Mesendoderm (in vitro differentiated cells): ENCODE measurements around the gene SOX18.
"Not testable (repeated sequence)": the region's sequence is repeated elsewhere in the genome, so short reads cannot be mapped to it uniquely, and the experiment has no call there.

Experiments
- DNase-seq: peaks from one replicate; pipeline ENCODE4 v3.0.0; 2013
- H2AK5ac ChIP-seq: 2 replicates; pipeline ENCODE4 v1.6.1; 2013; ENCODE audit warnings: low read length, inconsistent platforms
- H2BK120ac ChIP-seq: 2 replicates; pipeline ENCODE4 v1.6.1; 2013; ENCODE audit warnings: low read depth, mild to moderate bottlenecking, low read length, moderate library complexity, mixed read lengths
- H2BK15ac ChIP-seq: replicated peaks from 2 replicates; pipeline ENCODE4 v1.6.1; 2013; ENCODE audit warnings: low read depth, mild to moderate bottlenecking, moderate library complexity
- H2BK5ac ChIP-seq: 2 replicates; pipeline ENCODE4 v1.6.1; 2013; ENCODE audit warnings: low read length, inconsistent platforms
- H3K18ac ChIP-seq: 2 replicates; pipeline ENCODE4 v1.6.1; 2013; ENCODE audit warnings: mild to moderate bottlenecking, low read length, mixed read lengths
- H3K23ac ChIP-seq: one replicate; pipeline ENCODE4 v1.6.1; 2013; ENCODE audit warnings: low read length
- H3K27ac ChIP-seq: 2 replicates; pipeline ENCODE4 v1.5.1; 2013; ENCODE audit warnings: low read depth, mild to moderate bottlenecking, inconsistent platforms, low read length, moderate library complexity
- H3K27me3 ChIP-seq: 2 replicates; pipeline ENCODE4 v1.6.1; 2013; ENCODE audit warnings: low read length, control low read depth, mild to moderate bottlenecking, inconsistent platforms; ENCODE audit not compliant: insufficient read depth, poor library complexity
- H3K36me3 ChIP-seq: 2 replicates; pipeline ENCODE4 v1.6.1; 2013; ENCODE audit warnings: low read length, inconsistent platforms; ENCODE audit not compliant: control insufficient read depth, insufficient read depth
- H3K4ac ChIP-seq: one replicate; pipeline ENCODE4 v1.6.1; 2013; ENCODE audit warnings: low read depth, mild to moderate bottlenecking, low read length, moderate library complexity
- H3K4me1 ChIP-seq: 2 replicates; pipeline ENCODE4 v1.6.1; 2013; ENCODE audit warnings: low read depth, low read length, inconsistent platforms; ENCODE audit not compliant: control insufficient read depth
- H3K4me2 ChIP-seq: 2 replicates; pipeline ENCODE4 v1.6.1; 2013; ENCODE audit warnings: low read length
- H3K4me3 ChIP-seq: 2 replicates; pipeline ENCODE4 v1.5.1; 2013; ENCODE audit warnings: mild to moderate bottlenecking, low read length
- H3K56ac ChIP-seq: one replicate; pipeline ENCODE4 v1.6.1; 2013; ENCODE audit warnings: low read length
- H3K79me1 ChIP-seq: 2 replicates; pipeline ENCODE4 v1.6.1; 2013; ENCODE audit warnings: low read length, inconsistent platforms
- H3K79me2 ChIP-seq: 2 replicates; pipeline ENCODE4 v1.6.1; 2013; ENCODE audit warnings: mild to moderate bottlenecking, low read length; ENCODE audit not compliant: control insufficient read depth, insufficient read depth
- H3K9ac ChIP-seq: 2 replicates; pipeline ENCODE4 v1.6.1; 2013; ENCODE audit warnings: low read length, inconsistent platforms
- H4K5ac ChIP-seq: one replicate; pipeline ENCODE4 v1.6.1; 2013; ENCODE audit warnings: low read length
- H4K8ac ChIP-seq: one replicate; pipeline ENCODE4 v1.6.1; 2013; ENCODE audit warnings: low read depth, mild to moderate bottlenecking, control low read depth, low read length, moderate library complexity
- WGBS: extraction: QIAGEN DNeasy Blood & Tissue Kit; methylation state at CpG from one replicate; pipeline ENCODE4 v1.1.7; 2013; ENCODE audit warnings: low lambda C conversion rate, missing lambda C conversion rate; ENCODE audit not compliant: insufficient coverage; ENCODE audit errors: extremely low coverage; 5-methylcytosine and 5-hydroxymethylcytosine counted together

SOX18 gene

GRCh38 chr20:64022671-64023360, 26.6 kb downstream of the SOX18 start:
- Histone ChIP-seq H3K23ac (no peak overlapping the region), H4K8ac (no peak overlapping the region), H3K36me3 (peaks cover 24% of the 10 kb centered on the region), H3K4me2 (no peak overlapping the region), H3K27ac (no peak overlapping the region), H2BK120ac (no peak overlapping the region), H3K4me3 (no peak overlapping the region), H3K79me2 (no peaks in the 10 kb centered on the region), H3K79me1 (no peaks in the 10 kb centered on the region), H2AK5ac (no peak overlapping the region), H3K56ac (no peak overlapping the region), H4K5ac (no peak overlapping the region), H2BK15ac (no peak overlapping the region), H2BK5ac (no peak overlapping the region), H3K18ac (no peak overlapping the region), H3K4me1 (no peaks in the 10 kb centered on the region), H3K9ac (no peak overlapping the region), H3K27me3 (no peaks in the 10 kb centered on the region), H3K4ac (no peak overlapping the region)
- WGBS, result no CpG with 5 or more reads among the region's 17 CpGs
- no peak for DNase-seq

- Histone ChIP-seq H3K27me3 (no peaks in the 10 kb centered on the region), H3K18ac (no peak overlapping the region), H3K36me3 (peaks cover 17% of the 10 kb centered on the region), H2BK120ac (no peak overlapping the region), H3K27ac (no peak overlapping the region), H3K4me1 (no peaks in the 10 kb centered on the region), H4K5ac (no peak overlapping the region), H2BK5ac (no peak overlapping the region), H3K4me3 (no peak overlapping the region), H2BK15ac (no peak overlapping the region), H3K79me2 (no peaks in the 10 kb centered on the region), H4K8ac (no peak overlapping the region), H3K23ac (no peak overlapping the region), H3K9ac (no peak overlapping the region), H2AK5ac (no peak overlapping the region), H3K56ac (no peak overlapping the region), H3K79me1 (no peaks in the 10 kb centered on the region), H3K4ac (no peak overlapping the region), H3K4me2 (no peak overlapping the region)
- no peak for DNase-seq
- WGBS, result no CpG with 5 or more reads among the region's 36 CpGs
Measured at GRCh38 chr20:64021124-64021975, 28.1 kb downstream of the SOX18 start.

GRCh38 chr20:64015635-64016034, 33.8 kb downstream of the SOX18 start:
- Histone ChIP-seq H3K4me1 (no peaks in the 10 kb centered on the region), H3K23ac (no peak overlapping the region), H4K5ac (no peak overlapping the region), H2BK120ac (no peak overlapping the region), H3K18ac (no peak overlapping the region), H3K4me2 (no peak overlapping the region), H3K56ac (no peak overlapping the region), H4K8ac (no peak overlapping the region), H3K27me3 (no peaks in the 10 kb centered on the region), H2BK5ac (no peak overlapping the region), H3K27ac (no peak overlapping the region), H2AK5ac (no peak overlapping the region), H3K4ac (no peak overlapping the region), H3K4me3 (no peak overlapping the region), H3K79me1 (peaks cover 2% of the 10 kb centered on the region), H3K36me3 (peaks cover 18% of the 10 kb centered on the region), H3K9ac (no peak overlapping the region), H2BK15ac (no peak overlapping the region), H3K79me2 (no peaks in the 10 kb centered on the region)
- WGBS, result no CpG with 5 or more reads among the region's 2 CpGs
- DNase-seq, result no peak

GRCh38 chr20:64012385-64013154, 36.9 kb downstream of the SOX18 start:
- H3K79me1 ChIP-seq, H3K23ac ChIP-seq, H3K9ac ChIP-seq, DNase-seq, H2BK15ac ChIP-seq, H3K18ac ChIP-seq, H3K56ac ChIP-seq, H4K5ac ChIP-seq, H3K4ac ChIP-seq, H2BK5ac ChIP-seq, H3K27me3 ChIP-seq, H3K79me2 ChIP-seq, H3K4me2 ChIP-seq, H4K8ac ChIP-seq, H2BK120ac ChIP-seq, H3K4me1 ChIP-seq, H3K4me3 ChIP-seq, H3K27ac ChIP-seq, H2AK5ac ChIP-seq: not testable (repeated sequence)
- H3K36me3 ChIP-seq, result peaks cover 19% of the 10 kb centered on the region
- WGBS, result no CpG with 5 or more reads among the region's 20 CpGs

DNA sequence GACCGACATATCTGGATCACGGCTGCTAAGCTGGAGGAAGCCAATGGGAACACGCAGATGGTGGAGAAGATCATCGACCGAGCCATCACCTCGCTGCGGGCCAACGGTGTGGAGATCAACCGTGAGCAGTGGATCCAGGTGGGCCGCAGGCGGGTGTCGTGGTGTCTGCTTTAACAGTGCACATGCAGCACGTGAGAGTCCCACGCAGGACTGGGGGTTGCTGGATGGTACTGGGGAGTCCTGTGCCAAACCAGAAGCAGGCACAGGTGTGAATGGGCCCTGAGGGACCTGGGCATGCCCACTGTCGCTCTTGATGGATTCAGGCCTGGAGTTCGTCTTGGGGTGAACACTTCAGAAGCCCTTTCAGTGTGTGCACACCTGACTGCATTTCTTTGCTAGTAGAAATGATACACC, 38.1 kb downstream of the SOX18 start:
- Histone ChIP-seq H3K56ac (no peak overlapping the region), H3K4me2 (no peak overlapping the region), H2AK5ac (no peak overlapping the region), H4K8ac (no peak overlapping the region), H2BK120ac (no peak overlapping the region), H3K23ac (no peak overlapping the region), H3K4ac (no peak overlapping the region), H3K9ac (no peak overlapping the region), H3K27ac (no peak overlapping the region), H3K18ac (no peak overlapping the region), H3K4me1 (no peaks in the 10 kb centered on the region), H3K4me3 (no peak overlapping the region), H2BK5ac (no peak overlapping the region), H3K79me2 (no peaks in the 10 kb centered on the region), H4K5ac (no peak overlapping the region), H2BK15ac (no peak overlapping the region), H3K36me3 (peaks cover 22% of the 10 kb centered on the region), H3K79me1 (peaks cover 4% of the 10 kb centered on the region), H3K27me3 (no peaks in the 10 kb centered on the region)
- no peak for DNase-seq
- WGBS, result no CpG with 5 or more reads among the region's 16 CpGs
